AG10803 (cell line): ENCODE measurements around the gene HK2.

ENCODE experiments used
- DNase-seq: peaks from one replicate; pipeline ENCODE4 v3.0.0; 2010; ENCODE audit warnings: low read depth
- H3K4me3 ChIP-seq: 2 replicates; pipeline ENCODE4 v1.5.1; 2011; ENCODE audit warnings: mild to moderate bottlenecking, low read length, control low read depth
- TF ChIP-seq, protein P1 (sequence below): conservative IDR thresholded peaks from 2 replicates; pipeline ENCODE4 v1.5.1; 2011; ENCODE audit warnings: mild to moderate bottlenecking, low read length, control low read depth, inconsistent platforms

HK2 gene

GRCh38 chr2:74845217-74845751, 11.4 kb downstream of the HK2 start:
- TF ChIP-seq, protein P1, sequence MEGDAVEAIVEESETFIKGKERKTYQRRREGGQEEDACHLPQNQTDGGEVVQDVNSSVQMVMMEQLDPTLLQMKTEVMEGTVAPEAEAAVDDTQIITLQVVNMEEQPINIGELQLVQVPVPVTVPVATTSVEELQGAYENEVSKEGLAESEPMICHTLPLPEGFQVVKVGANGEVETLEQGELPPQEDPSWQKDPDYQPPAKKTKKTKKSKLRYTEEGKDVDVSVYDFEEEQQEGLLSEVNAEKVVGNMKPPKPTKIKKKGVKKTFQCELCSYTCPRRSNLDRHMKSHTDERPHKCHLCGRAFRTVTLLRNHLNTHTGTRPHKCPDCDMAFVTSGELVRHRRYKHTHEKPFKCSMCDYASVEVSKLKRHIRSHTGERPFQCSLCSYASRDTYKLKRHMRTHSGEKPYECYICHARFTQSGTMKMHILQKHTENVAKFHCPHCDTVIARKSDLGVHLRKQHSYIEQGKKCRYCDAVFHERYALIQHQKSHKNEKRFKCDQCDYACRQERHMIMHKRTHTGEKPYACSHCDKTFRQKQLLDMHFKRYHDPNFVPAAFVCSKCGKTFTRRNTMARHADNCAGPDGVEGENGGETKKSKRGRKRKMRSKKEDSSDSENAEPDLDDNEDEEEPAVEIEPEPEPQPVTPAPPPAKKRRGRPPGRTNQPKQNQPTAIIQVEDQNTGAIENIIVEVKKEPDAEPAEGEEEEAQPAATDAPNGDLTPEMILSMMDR: no peak
- DNase-seq: peak; percentile 83
- peak overlapping the region; percentile 37 for H3K4me3 ChIP-seq

DNA sequence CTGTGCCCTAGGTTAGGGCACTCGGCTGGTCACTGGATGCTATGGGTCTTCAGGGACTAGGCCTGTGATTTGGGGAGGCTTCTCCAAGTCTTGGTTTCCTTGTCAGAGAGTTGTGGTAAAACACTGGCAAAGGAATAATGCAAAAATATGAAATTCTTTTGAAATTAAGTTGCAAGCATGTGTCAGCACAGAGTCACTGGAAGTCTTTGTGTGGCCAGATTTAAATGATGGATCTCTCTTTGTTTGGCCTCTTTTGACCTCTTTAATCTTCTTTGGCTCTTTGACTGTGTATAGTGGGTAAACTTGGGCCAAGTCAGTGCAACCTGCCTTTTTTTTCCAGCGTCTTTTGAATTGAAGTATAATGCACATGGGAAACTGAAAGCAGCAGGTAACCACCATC, 12.1 kb downstream of the HK2 start:
- no peak overlapping the region for H3K4me3 ChIP-seq
- peak; percentile 27 for DNase-seq
- TF ChIP-seq, protein P1: no peak

DNA sequence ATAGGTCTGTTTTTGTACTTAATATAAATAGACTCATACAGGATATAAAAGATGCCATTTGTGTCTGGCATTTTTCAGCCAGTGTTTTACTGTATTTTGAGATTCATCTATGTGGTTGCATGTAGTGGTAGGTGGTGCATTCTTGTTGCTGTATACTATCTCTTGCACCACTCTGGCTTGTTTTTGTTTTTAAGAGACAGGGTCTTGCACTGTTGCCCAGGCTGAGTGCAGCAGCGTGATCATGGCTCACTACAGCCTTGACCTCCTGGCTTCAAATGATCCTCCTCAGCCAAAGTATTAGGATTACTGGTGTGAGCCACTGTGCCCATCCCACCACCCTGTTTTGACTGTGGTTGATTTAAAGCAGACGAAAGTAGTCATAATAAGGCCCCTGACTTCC, 12.6 kb downstream of the HK2 start:
- TF ChIP-seq, protein P1: no peak
- no peak overlapping the region for H3K4me3 ChIP-seq
- no peak for DNase-seq

- DNase-seq: no peak
- no peak overlapping the region for H3K4me3 ChIP-seq
- TF ChIP-seq, protein P1: no peak
Measured at GRCh38 chr2:74847070-74847858, 13.3 kb downstream of the HK2 start.

GRCh38 chr2:74849228-74849892, 15.4 kb downstream of the HK2 start:
- TF ChIP-seq, protein P1: no peak
- DNase-seq: no peak
- H3K4me3 ChIP-seq: no peak overlapping the region

- TF ChIP-seq, protein P1: no peak
- no peak overlapping the region for H3K4me3 ChIP-seq
- DNase-seq: peak; percentile 24
Measured at GRCh38 chr2:74850496-74851190, 16.7 kb downstream of the HK2 start.
